H9 (cell line): Measurements from ENCODE around the gene FCRL5. TPM values are rescaled to one million over a fixed set of nuclear protein-coding genes. Genes with fewer than 3 reads are reported as not detected.

ENCODE experiments used
- DNase-seq: peaks from one replicate; pipeline ENCODE4 v3.0.0-alpha.2; 2017
- H2AFZ ChIP-seq: one replicate; pipeline ENCODE4 v1.6.1; 2013; ENCODE audit warnings: mild to moderate bottlenecking, low read length, control low read depth, moderate library complexity
- H2AK5ac ChIP-seq: 2 replicates; pipeline ENCODE4 v1.6.1; 2013; ENCODE audit warnings: low read length, control low read depth, mixed read lengths; ENCODE audit not compliant: insufficient read length
- H2BK120ac ChIP-seq: one replicate; pipeline ENCODE4 v1.6.1; 2013; ENCODE audit warnings: low read depth, mild to moderate bottlenecking, low read length, control low read depth, inconsistent platforms; ENCODE audit not compliant: poor library complexity, severe bottlenecking
- H2BK12ac ChIP-seq: 2 replicates; pipeline ENCODE4 v1.6.1; 2013; ENCODE audit warnings: low read length, control low read depth, mixed read lengths, low read depth; ENCODE audit not compliant: insufficient read length
- H2BK15ac ChIP-seq: 2 replicates; pipeline ENCODE4 v1.6.1; 2013; ENCODE audit warnings: low read depth, low read length, control low read depth
- H2BK20ac ChIP-seq: one replicate; pipeline ENCODE4 v1.6.1; 2013; ENCODE audit warnings: low read depth, mild to moderate bottlenecking, low read length, control low read depth, inconsistent platforms; ENCODE audit not compliant: poor library complexity, severe bottlenecking
- H2BK5ac ChIP-seq: 2 replicates; pipeline ENCODE4 v1.6.1; 2013; ENCODE audit warnings: low read length, control low read depth, mixed read lengths; ENCODE audit not compliant: insufficient read length
- H3K14ac ChIP-seq: 2 replicates; pipeline ENCODE4 v1.6.1; 2013; ENCODE audit warnings: low read length, control low read depth; ENCODE audit not compliant: insufficient read depth
- H3K18ac ChIP-seq: 2 replicates; pipeline ENCODE4 v1.6.1; 2013; ENCODE audit warnings: low read depth, mild to moderate bottlenecking, mixed read lengths, low read length, control low read depth; ENCODE audit not compliant: insufficient read length
- H3K23ac ChIP-seq: 2 replicates; pipeline ENCODE4 v1.6.1; 2013; ENCODE audit warnings: low read length, control low read depth, mixed read lengths, low read depth; ENCODE audit not compliant: insufficient read length
- H3K23me2 ChIP-seq: 2 replicates; pipeline ENCODE4 v1.6.1; 2013; ENCODE audit warnings: low read depth, mild to moderate bottlenecking, mixed read lengths, low read length, control low read depth; ENCODE audit not compliant: insufficient read length, poor library complexity, severe bottlenecking
- H3K27ac ChIP-seq: 2 replicates; pipeline ENCODE4 v1.5.1; 2013; ENCODE audit warnings: low read length, control low read depth, mixed read lengths, low read depth; ENCODE audit not compliant: insufficient read length
- H3K27me3 ChIP-seq: 2 replicates; pipeline ENCODE4 v1.6.1; 2013; ENCODE audit warnings: low read length, control low read depth, inconsistent platforms; ENCODE audit not compliant: insufficient read depth
- H3K4ac ChIP-seq: 2 replicates; pipeline ENCODE4 v1.6.1; 2013; ENCODE audit warnings: low read depth, mild to moderate bottlenecking, control low read depth, inconsistent platforms, low read length, moderate library complexity
- H3K4me1 ChIP-seq: 2 replicates; pipeline ENCODE4 v1.6.1; 2013; ENCODE audit warnings: low read length, control low read depth, inconsistent platforms; ENCODE audit not compliant: insufficient read depth
- H3K4me2 ChIP-seq: 2 replicates; pipeline ENCODE4 v1.6.1; 2013; ENCODE audit warnings: low read length, control low read depth, mixed read lengths; ENCODE audit not compliant: insufficient read length, insufficient read depth
- H3K56ac ChIP-seq: 2 replicates; pipeline ENCODE4 v1.6.1; 2013; ENCODE audit warnings: low read depth, mild to moderate bottlenecking, mixed read lengths, low read length, control low read depth; ENCODE audit not compliant: insufficient read length
- H3K79me1 ChIP-seq: 2 replicates; pipeline ENCODE4 v1.6.1; 2013; ENCODE audit warnings: low read depth, mild to moderate bottlenecking, moderate library complexity, low read length, control low read depth, inconsistent platforms; ENCODE audit not compliant: insufficient read depth, poor library complexity, severe bottlenecking
- H3K79me2 ChIP-seq: 2 replicates; pipeline ENCODE4 v1.6.1; 2013; ENCODE audit warnings: low read length, control low read depth, inconsistent platforms; ENCODE audit not compliant: insufficient read depth
- H3K9ac ChIP-seq: 2 replicates; pipeline ENCODE4 v1.6.1; 2013; ENCODE audit warnings: low read length, control low read depth, mixed read lengths; ENCODE audit not compliant: insufficient read length; ENCODE audit errors: extremely low read depth
- H3K9me3 ChIP-seq: one replicate; pipeline ENCODE4 v1.6.1; 2013; ENCODE audit warnings: low read depth, low read length, inconsistent platforms; ENCODE audit not compliant: control insufficient read depth
- H3T11ph ChIP-seq: one replicate; pipeline ENCODE4 v1.6.1; 2013; ENCODE audit warnings: mild to moderate bottlenecking, low read length, control low read depth, inconsistent platforms
- H4K20me1 ChIP-seq: one replicate; pipeline ENCODE4 v1.6.1; 2013; ENCODE audit not compliant: control insufficient read depth, insufficient read length, insufficient read depth
- H4K5ac ChIP-seq: 2 replicates; pipeline ENCODE4 v1.6.1; 2013; ENCODE audit warnings: low read depth, mild to moderate bottlenecking, mixed read lengths, low read length, control low read depth; ENCODE audit not compliant: insufficient read length
- H4K8ac ChIP-seq: replicated peaks from 2 replicates; pipeline ENCODE4 v1.6.1; 2013; ENCODE audit warnings: low read length, control low read depth, mixed read lengths, low read depth; ENCODE audit not compliant: insufficient read length
- H4K91ac ChIP-seq: 2 replicates; pipeline ENCODE4 v1.6.1; 2013; ENCODE audit warnings: low read depth, mild to moderate bottlenecking, moderate library complexity, mixed read lengths, low read length, control low read depth; ENCODE audit not compliant: insufficient read length
- H3K27ac Mint-ChIP-seq, 3 experiments: 2 replicates in 2 of 3; 3 replicates in 1 of 3; pipeline ENCODE4 v1.8.0; 2020 to 2021; ENCODE audit warnings: mixed read lengths in 3 of 3, mild to moderate bottlenecking in 1 of 3, moderate library complexity in 1 of 3
- H3K27me3 Mint-ChIP-seq: 2 replicates; pipeline ENCODE4 v1.8.0; 2021; ENCODE audit warnings: low read depth, mild to moderate bottlenecking, moderate library complexity, mixed read lengths
- H3K36me3 Mint-ChIP-seq, 3 experiments: 2 replicates in 2 of 3; 3 replicates in 1 of 3; pipeline ENCODE4 v1.8.0; 2020 to 2021; ENCODE audit warnings: low read depth in 3 of 3, mixed read lengths in 3 of 3; ENCODE audit not compliant: insufficient read depth in 1 of 3
- H3K4me1 Mint-ChIP-seq, 2 experiments: 2 replicates each; pipeline ENCODE4 v1.8.0; 2020; ENCODE audit warnings: mixed read lengths in 2 of 2
- H3K4me3 Mint-ChIP-seq, 2 experiments: 2 replicates in 1 of 2; 3 replicates in 1 of 2; pipeline ENCODE4 v1.8.0; 2020 to 2021; ENCODE audit warnings: mild to moderate bottlenecking in 2 of 2, mixed read lengths in 2 of 2, moderate library complexity in 1 of 2
- H3K9me3 Mint-ChIP-seq, 2 experiments: 2 replicates in 1 of 2; 3 replicates in 1 of 2; pipeline ENCODE4 v1.8.0; 2020; ENCODE audit warnings: mild to moderate bottlenecking in 2 of 2, mixed read lengths in 2 of 2, moderate library complexity in 1 of 2
- CTCF ChIP-seq: fragments of 200-600 bp; sonication (generic); conservative IDR thresholded peaks from 3 replicates; pipeline ENCODE4 v1.8.0; 2021; ENCODE audit warnings: antibody characterized with exemption, mild to moderate bottlenecking
- WGBS: extraction: QIAGEN DNeasy Blood & Tissue Kit; methylation state at CpG from one replicate; pipeline ENCODE4 v1.1.7; 2013; ENCODE audit warnings: missing lambda C conversion rate, low lambda C conversion rate, mixed read lengths; ENCODE audit not compliant: insufficient read length; ENCODE audit errors: extremely low coverage; 5-methylcytosine and 5-hydroxymethylcytosine counted together
- total RNA-seq: library from RNA; stranded (reverse); gene quantifications from 2 replicates; pipeline ENCODE4 v1.2.1, GENCODE V29; 2021

FCRL5 gene
- total RNA-seq, 1 experiment from 2014 or later, result 0.98 TPM

DNA sequence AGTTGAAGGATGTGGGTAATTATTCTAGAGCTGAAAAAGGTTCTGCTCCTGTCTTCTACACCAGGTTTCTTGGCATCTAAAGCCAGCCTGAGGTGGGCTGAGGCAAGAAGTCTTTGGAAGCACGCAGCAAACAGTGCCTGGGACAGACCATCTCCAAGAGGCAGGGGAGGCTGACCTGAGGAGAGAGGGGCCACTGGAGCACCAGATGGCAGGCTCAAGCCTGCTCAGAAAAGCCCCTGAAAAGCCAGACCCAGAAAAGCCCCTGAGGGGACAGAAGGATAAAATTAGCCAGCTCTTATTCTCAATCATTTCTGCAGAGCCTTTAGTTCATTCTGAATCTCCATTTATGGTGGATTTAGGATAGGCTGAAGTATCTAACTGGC is 28.5 kb upstream of the FCRL5 start:
- H2BK5ac ChIP-seq, result no peak overlapping the region
- H3K23me2 ChIP-seq, result no peaks in the 10 kb centered on the region
- no peak overlapping the region for H3K23ac ChIP-seq
- H3K79me1 ChIP-seq, result no peaks in the 10 kb centered on the region
- H3K27ac Mint-ChIP-seq, result no peak overlapping the region
- H3K4me3 Mint-ChIP-seq, result no peak overlapping the region
- H2BK15ac ChIP-seq, result no peak overlapping the region
- H3K27ac ChIP-seq, result no peak overlapping the region
- H4K91ac ChIP-seq, result no peak overlapping the region
- no peak overlapping the region for H3K18ac ChIP-seq
- no CpG with 5 or more reads among the region's 1 CpG for WGBS
- H4K5ac ChIP-seq, result no peak overlapping the region
- H3K4me1 ChIP-seq, result no peaks in the 10 kb centered on the region
- no peak for DNase-seq
- no peaks in the 10 kb centered on the region; the same call in 1 of the 2 replicates for H3K27me3 Mint-ChIP-seq
- H3K4me1 Mint-ChIP-seq, result peaks cover 4 to 9% of the 10 kb centered on the region in 2 experiments
- H3K4me2 ChIP-seq, result no peak overlapping the region
- H2BK12ac ChIP-seq, result no peak overlapping the region
- no peaks in the 10 kb centered on the region for H3K9me3 ChIP-seq
- no peak overlapping the region for H2BK20ac ChIP-seq
- no peak for TF ChIP-seq CTCF
- no peaks in the 10 kb centered on the region for H4K20me1 ChIP-seq
- H2AFZ ChIP-seq, result no peak overlapping the region
- no peak overlapping the region for H2AK5ac ChIP-seq
- H2BK120ac ChIP-seq, result no peak overlapping the region
- H3K9ac ChIP-seq, result no peak overlapping the region
- no peak overlapping the region for H4K8ac ChIP-seq
- H3K14ac ChIP-seq, result no peak overlapping the region
- H3K79me2 ChIP-seq, result no peaks in the 10 kb centered on the region
- H3K56ac ChIP-seq, result no peak overlapping the region
- no peak overlapping the region for H3T11ph ChIP-seq
- no peaks in the 10 kb centered on the region for H3K9me3 Mint-ChIP-seq
- no peaks in the 10 kb centered on the region for H3K36me3 Mint-ChIP-seq
- no peak overlapping the region for H3K4ac ChIP-seq
- no peaks in the 10 kb centered on the region for H3K27me3 ChIP-seq
